Activated CD4-positive, alpha-beta memory T cell treated with anti-CD3 and anti-CD28 coated beads for 36 hours (primary cell): ENCODE results near the gene CDKL4. TPM values are rescaled to one million over a fixed set of nuclear protein-coding genes. Genes with fewer than 3 reads are reported as not detected.
"Not testable (repeated sequence)": the region's sequence is repeated elsewhere in the genome, so short reads cannot be mapped to it uniquely, and the experiment has no call there.

Experiments used
- CTCF ChIA-PET: fragments of 350-600 bp; sonication (Branson Sonifier 250); formaldehyde crosslinking; loops from one replicate; lab custom pipeline; 2021; ENCODE audit warnings: antibody characterized with exemption, inconsistent platforms; lab: Charles Lee
- POLR2A ChIA-PET: fragments of 350-600 bp; sonication (Branson Sonifier 250); formaldehyde crosslinking; loops from one replicate; lab custom pipeline; 2021; ENCODE audit warnings: antibody characterized with exemption; lab: Charles Lee
- DNase-seq: peaks from one replicate; pipeline ENCODE4 v3.0.0-alpha.2; 2020
- H3K27ac Mint-ChIP-seq: one replicate; pipeline ENCODE4 v1.8.0; 2021; ENCODE audit warnings: mixed read lengths
- H3K27me3 Mint-ChIP-seq: one replicate; pipeline ENCODE4 v1.8.0; 2021; ENCODE audit warnings: mixed read lengths
- H3K36me3 Mint-ChIP-seq: one replicate; pipeline ENCODE4 v1.8.0; 2021; ENCODE audit warnings: mixed read lengths
- H3K4me1 Mint-ChIP-seq: one replicate; pipeline ENCODE4 v1.8.0; 2021; ENCODE audit warnings: low read depth, mixed read lengths
- H3K4me3 Mint-ChIP-seq: one replicate; pipeline ENCODE4 v1.8.0; 2021; ENCODE audit warnings: mild to moderate bottlenecking, mixed read lengths
- H3K9me3 Mint-ChIP-seq: one replicate; pipeline ENCODE4 v1.8.0; 2021; ENCODE audit warnings: mixed read lengths
- intact Hi-C: fragments of 100-400 bp; cut with micrococcal nuclease; formaldehyde crosslinking; loops from one replicate; pipeline ENCODE4 v1.15.1; 2023
- total RNA-seq, 2 experiments: library from RNA; stranded (reverse); gene quantifications; one replicate each; pipeline ENCODE4 v1.2.3, GENCODE V29; 2021

CDKL4 gene
- total RNA-seq, 2 experiments from 2014 or later = 0.14 to 0.22 TPM

DNA sequence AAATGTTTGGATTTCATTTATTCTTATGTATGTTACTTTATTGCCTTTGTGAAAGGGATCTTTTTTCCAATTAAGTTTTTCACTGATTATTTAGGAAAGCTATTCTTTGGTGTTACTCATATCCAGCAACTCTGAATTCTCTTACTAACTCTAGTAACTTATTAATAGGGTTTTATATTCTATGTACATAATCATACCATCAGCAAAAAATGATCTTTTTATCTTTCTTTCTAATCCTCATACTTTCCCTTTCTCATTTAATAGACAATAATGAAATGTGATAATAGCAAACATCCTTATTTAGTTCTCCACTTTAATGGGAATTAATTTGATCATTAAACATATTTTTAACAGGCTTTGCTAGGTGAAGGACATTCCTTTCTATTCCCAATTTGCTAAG, 12.3 kb upstream of the CDKL4 start:
- no peaks in the 10 kb centered on the region for H3K4me1 Mint-ChIP-seq
- POLR2A ChIA-PET = no interaction called here
- DNase-seq = no peak
- H3K27me3 Mint-ChIP-seq = no peaks in the 10 kb centered on the region
- H3K36me3 Mint-ChIP-seq = peaks cover 37% of the 10 kb centered on the region
- CTCF ChIA-PET = interaction anchor here (0.7 kb wide), 1 partner anchor 187 kb away, joined by 3 read pairs; no protein-coding TSS in a partner anchor
- intact Hi-C loops = no loop called here
- no peak overlapping the region for H3K4me3 Mint-ChIP-seq
- H3K27ac Mint-ChIP-seq = no peak overlapping the region
- H3K9me3 Mint-ChIP-seq = peaks cover 5% of the 10 kb centered on the region

- DNase-seq = no peak
- Mint-ChIP-seq H3K4me3 (no peak overlapping the region), H3K4me1 (no peaks in the 10 kb centered on the region), H3K9me3 (peaks cover 7% of the 10 kb centered on the region), H3K27ac (no peak overlapping the region), H3K36me3 (peaks cover 31% of the 10 kb centered on the region), H3K27me3 (no peaks in the 10 kb centered on the region)
- intact Hi-C loops = no loop called here
- CTCF ChIA-PET = no interaction called here
- POLR2A ChIA-PET = interaction anchor here (1.0 kb wide), 1 partner anchor 11 kb away, joined by 3 read pairs; no protein-coding TSS in a partner anchor
These were observed 9.2 kb upstream of the CDKL4 start for GRCh38 chr2:39252888-39253518.

GRCh38 chr2:39247512-39248043, 3.8 kb upstream of the CDKL4 start:
- H3K27me3 Mint-ChIP-seq = no peaks in the 10 kb centered on the region
- no peak for DNase-seq
- H3K27ac Mint-ChIP-seq = no peak overlapping the region
- CTCF ChIA-PET = no interaction called here
- H3K9me3 Mint-ChIP-seq = peaks cover 7% of the 10 kb centered on the region
- POLR2A ChIA-PET = no interaction called here
- peaks cover 12% of the 10 kb centered on the region for H3K4me1 Mint-ChIP-seq
- peaks cover 18% of the 10 kb centered on the region for H3K36me3 Mint-ChIP-seq
- H3K4me3 Mint-ChIP-seq = no peak overlapping the region
- intact Hi-C loops = loop anchor here (5.0 to 10.0 kb wide), 2 partner anchors 300 to 477 kb away; no protein-coding TSS in a partner anchor

DNA sequence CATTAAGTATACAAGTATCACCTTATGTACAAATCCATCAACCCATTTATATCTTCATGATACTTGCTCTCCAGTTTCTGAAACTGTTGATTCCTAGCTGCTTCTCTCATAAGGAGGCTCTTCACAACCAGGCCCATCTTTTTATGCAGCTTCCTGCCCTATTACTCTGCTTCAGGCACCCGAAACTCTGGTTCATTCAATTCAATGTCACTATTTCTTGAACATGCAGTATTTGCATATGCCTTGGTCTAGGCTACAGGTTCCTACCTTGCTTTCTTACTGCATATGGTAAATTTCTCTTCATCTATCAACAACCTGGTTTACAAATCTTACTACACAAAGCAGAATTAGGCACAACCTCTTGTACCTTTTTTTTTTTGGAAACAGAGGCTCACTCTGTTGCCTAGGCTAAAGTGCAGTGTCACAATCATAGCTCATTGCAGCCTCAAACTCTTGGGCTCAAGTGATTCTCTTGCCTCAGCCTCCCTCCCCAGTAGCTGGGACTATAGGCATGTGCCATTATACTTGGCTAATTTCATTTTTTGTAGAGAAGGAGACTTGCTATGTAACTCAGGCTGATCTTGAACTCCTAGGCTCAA, 2.7 kb upstream of the CDKL4 start:
- H3K4me3 Mint-ChIP-seq = no peak overlapping the region
- H3K36me3 Mint-ChIP-seq = peaks cover 11% of the 10 kb centered on the region
- intact Hi-C loops = loop anchor here (5.0 to 10.0 kb wide), 2 partner anchors 299 to 478 kb away; no protein-coding TSS in a partner anchor
- ChIA-PET POLR2A (no interaction called here), CTCF (interaction anchor here (2.4 kb wide), 1 partner anchor 299 kb away, joined by 13 read pairs; no protein-coding TSS in a partner anchor)
- H3K27ac Mint-ChIP-seq = peak overlapping the region; percentile 6
- no peaks in the 10 kb centered on the region for H3K27me3 Mint-ChIP-seq
- H3K9me3 Mint-ChIP-seq = peaks cover 6% of the 10 kb centered on the region
- DNase-seq = no peak
- peaks cover 12% of the 10 kb centered on the region for H3K4me1 Mint-ChIP-seq

- CTCF ChIA-PET = interaction anchor here (0.6 to 2.4 kb wide), 6 partner anchors 10 to 309 kb away, joined by 3 to 13 read pairs (median 4); no protein-coding TSS in a partner anchor
- POLR2A ChIA-PET, H3K9me3 Mint-ChIP-seq, H3K36me3 Mint-ChIP-seq, H3K27me3 Mint-ChIP-seq: not testable (repeated sequence)
- peak; percentile 59 for DNase-seq
- H3K4me3 Mint-ChIP-seq = peak overlapping the region; percentile 76
- peak overlapping the region; percentile 36 for H3K27ac Mint-ChIP-seq
- intact Hi-C loops = loop anchor here (5.0 to 10.0 kb wide), 2 partner anchors 298 to 480 kb away; no protein-coding TSS in a partner anchor
- H3K4me1 Mint-ChIP-seq = peaks cover 12% of the 10 kb centered on the region
These were observed 1.3 kb upstream of the CDKL4 start for GRCh38 chr2:39244963-39245625.

GRCh38 chr2:39244241-39244862, 582 bp upstream of the CDKL4 start:
- H3K27me3 Mint-ChIP-seq, H3K36me3 Mint-ChIP-seq, DNase-seq, POLR2A ChIA-PET, H3K9me3 Mint-ChIP-seq: not testable (repeated sequence)
- Mint-ChIP-seq H3K4me3 (peak overlapping the region; percentile 76), H3K27ac (peak overlapping the region; percentile 36), H3K4me1 (peaks cover 12% of the 10 kb centered on the region)
- CTCF ChIA-PET = interaction anchor here (0.6 to 2.4 kb wide), 5 partner anchors 10 to 308 kb away, joined by 3 to 13 read pairs (median 3); no protein-coding TSS in a partner anchor
- intact Hi-C loops = loop anchor here (10.0 kb wide), 1 partner anchor 480 kb away; no protein-coding TSS in a partner anchor

DNA sequence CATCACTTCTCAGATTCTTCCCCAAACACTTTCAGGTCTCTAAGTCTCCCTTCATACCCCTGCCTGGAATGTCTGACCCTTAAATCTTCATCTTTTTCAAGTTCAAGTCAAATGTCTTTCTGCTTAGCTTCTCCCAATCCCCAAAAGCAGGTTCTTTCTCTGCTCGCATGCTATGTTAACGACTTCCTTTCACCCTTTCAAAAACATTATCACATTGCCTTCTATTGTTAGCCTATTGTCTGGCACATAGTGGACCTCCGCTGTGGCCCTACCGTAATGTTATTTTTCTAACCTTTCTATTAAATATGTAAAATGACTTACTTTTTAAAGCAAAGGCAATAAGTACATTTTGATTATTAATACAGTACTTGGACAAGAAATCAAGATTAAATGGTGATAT, 2.2 kb downstream of the CDKL4 start:
- no peak for DNase-seq
- peaks cover 2% of the 10 kb centered on the region for H3K36me3 Mint-ChIP-seq
- intact Hi-C loops = loop anchor here (10.0 kb wide), 1 partner anchor 483 kb away; no protein-coding TSS in a partner anchor
- H3K27me3 Mint-ChIP-seq = no peaks in the 10 kb centered on the region
- H3K4me1 Mint-ChIP-seq = peaks cover 12% of the 10 kb centered on the region
- ChIA-PET POLR2A (no interaction called here), CTCF (interaction anchor here (1.2 to 1.3 kb wide), 2 partner anchors 13 to 186 kb away, joined by 3 to 5 read pairs; no protein-coding TSS in a partner anchor)
- peaks cover 3% of the 10 kb centered on the region for H3K9me3 Mint-ChIP-seq
- H3K27ac Mint-ChIP-seq = no peak overlapping the region
- no peak overlapping the region for H3K4me3 Mint-ChIP-seq

GRCh38 chr2:39240758-39241157, 3.0 kb downstream of the CDKL4 start:
- Mint-ChIP-seq H3K27me3 (no peaks in the 10 kb centered on the region), H3K4me1 (peaks cover 12% of the 10 kb centered on the region), H3K9me3 (peaks cover 8% of the 10 kb centered on the region), H3K27ac (no peak overlapping the region), H3K36me3 (peaks cover 5% of the 10 kb centered on the region), H3K4me3 (no peak overlapping the region)
- intact Hi-C loops = loop anchor here (10.0 kb wide), 1 partner anchor 484 kb away; no protein-coding TSS in a partner anchor
- CTCF ChIA-PET = interaction anchor here (1.0 kb wide), 1 partner anchor 28 kb away, joined by 3 read pairs; no protein-coding TSS in a partner anchor
- DNase-seq = no peak
- POLR2A ChIA-PET = no interaction called here

GRCh38 chr2:39234754-39235153, 9.0 kb downstream of the CDKL4 start:
- no peak overlapping the region for H3K4me3 Mint-ChIP-seq
- H3K36me3 Mint-ChIP-seq = peaks cover 6% of the 10 kb centered on the region
- H3K9me3 Mint-ChIP-seq = peaks cover 11% of the 10 kb centered on the region
- intact Hi-C loops = no loop called here
- CTCF ChIA-PET = interaction anchor here (0.7 to 2.1 kb wide), 6 partner anchors 9 to 287 kb away, joined by 3 to 5 read pairs (median 3); no protein-coding TSS in a partner anchor
- H3K27me3 Mint-ChIP-seq = peaks cover 2% of the 10 kb centered on the region
- POLR2A ChIA-PET = no interaction called here
- H3K4me1 Mint-ChIP-seq = peaks cover 2% of the 10 kb centered on the region
- no peak for DNase-seq
- H3K27ac Mint-ChIP-seq = no peak overlapping the region

DNA sequence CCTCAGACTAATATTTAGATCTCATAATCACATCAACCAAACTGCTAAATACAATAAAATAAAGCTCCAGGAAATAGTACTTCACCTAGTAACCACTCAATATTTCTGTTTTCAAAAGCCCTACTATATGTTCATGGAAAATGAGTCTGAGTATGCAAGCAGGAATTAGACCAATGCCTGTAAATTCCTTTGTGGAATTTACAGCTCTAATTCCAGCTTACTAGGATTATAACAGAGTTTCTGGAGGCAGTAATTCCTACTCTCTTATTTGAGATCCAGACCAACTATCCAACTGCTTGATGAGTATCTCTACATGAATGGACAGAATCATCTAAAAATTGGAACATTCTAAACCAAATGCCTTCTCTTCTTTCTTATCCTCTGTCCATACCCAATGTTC, 11.6 kb downstream of the CDKL4 start:
- POLR2A ChIA-PET = interaction anchor here (0.6 kb wide), 1 partner anchor 135 kb away, joined by 6 read pairs; no protein-coding TSS in a partner anchor
- no peak for DNase-seq
- intact Hi-C loops = no loop called here
- Mint-ChIP-seq H3K36me3 (peaks cover 6% of the 10 kb centered on the region), H3K27ac (no peak overlapping the region), H3K4me3 (no peak overlapping the region), H3K9me3 (peaks cover 11% of the 10 kb centered on the region), H3K4me1 (peaks cover 20% of the 10 kb centered on the region), H3K27me3 (peaks cover 2% of the 10 kb centered on the region)
- CTCF ChIA-PET = interaction anchor here (1.0 to 2.0 kb wide), 4 partner anchors 173 to 284 kb away, joined by 3 to 14 read pairs (median 4); no protein-coding TSS in a partner anchor
